GM19397 (cell line): ENCODE data around the gene ELOF1.
"Not testable (repeated sequence)": the region's sequence is repeated elsewhere in the genome, so short reads cannot be mapped to it uniquely, and the experiment has no call there.

Experiments used
- ATAC-seq: cut with Tn5 transposase; IDR thresholded peaks from one replicate; pipeline ENCODE4 v1.9.1; 2021; ENCODE audit warnings: mild to moderate bottlenecking, moderate library complexity; ENCODE audit not compliant: unreplicated experiment

The ELOF1 gene

DNA sequence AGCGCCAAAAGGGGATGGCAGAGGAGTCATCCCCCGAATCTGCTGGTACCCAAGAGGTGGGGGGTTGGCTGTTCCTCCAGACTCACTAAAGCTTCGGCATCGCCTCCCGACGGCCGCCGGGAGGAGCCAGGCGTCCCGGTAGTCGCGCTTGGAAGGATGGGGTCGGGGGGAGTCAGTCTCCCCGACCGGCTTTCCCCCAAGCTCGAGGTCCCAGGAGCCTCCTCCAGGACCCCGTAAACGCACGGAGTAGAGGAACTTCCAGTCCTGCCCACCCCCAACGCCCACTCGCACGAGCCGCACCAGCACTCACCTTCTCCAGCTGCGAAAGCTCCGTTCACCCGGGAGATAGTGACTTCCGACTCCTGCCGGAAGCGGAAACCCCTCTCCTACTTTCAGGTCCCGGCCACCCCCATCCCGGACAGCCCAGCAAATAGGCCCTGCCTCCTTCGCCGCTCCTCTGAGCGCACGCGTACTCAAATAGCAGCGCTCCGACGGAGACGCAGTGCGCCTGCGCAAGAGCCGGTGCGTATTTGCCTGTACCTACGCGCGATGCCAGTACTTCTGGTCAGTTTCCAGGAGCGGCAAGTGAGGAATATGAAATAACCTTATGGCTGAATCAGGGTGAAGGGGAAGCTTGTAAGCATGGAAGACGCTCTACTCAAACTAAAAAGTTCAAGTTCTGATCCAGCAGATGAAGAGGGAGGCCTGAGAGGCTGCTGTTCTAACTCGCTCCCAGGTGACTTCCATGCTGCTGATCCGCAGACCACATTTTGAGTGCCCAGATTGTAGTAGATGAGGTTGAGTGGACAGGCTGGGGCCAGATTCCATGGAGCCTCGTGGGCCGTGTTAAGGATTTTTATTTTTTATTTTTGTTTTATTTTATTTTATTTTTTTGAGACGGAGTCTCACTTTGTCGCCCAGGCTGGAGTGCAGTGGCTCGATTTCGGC, at the start of gene ELOF1:
TSS of gene ELOF1 (minus strand) at position 350 of the 948 bp plus-strand sequence. CDS start 4,883 bp downstream, outside the sequence.
- peak; percentile 82 for ATAC-seq

DNA sequence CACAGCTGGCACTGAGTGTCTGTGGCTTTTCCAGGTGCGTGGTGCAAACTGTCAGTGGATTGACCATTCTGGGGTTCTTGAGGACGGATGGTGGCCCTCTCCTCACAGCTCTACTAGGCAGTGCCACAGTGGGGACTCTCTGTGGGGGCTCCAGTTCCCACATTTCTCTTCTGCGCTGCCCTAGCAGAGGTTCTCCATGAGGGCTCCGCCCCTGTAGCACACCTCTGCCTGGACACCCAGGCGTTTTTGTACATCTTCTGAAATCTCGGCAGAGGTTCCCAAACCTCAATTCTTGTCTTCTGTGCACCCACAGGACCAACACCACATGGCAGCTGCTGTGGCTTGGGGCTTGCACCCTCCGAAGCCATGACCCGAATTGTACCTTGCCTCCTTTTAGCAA, 47.5 kb upstream of the ELOF1 start:
- ATAC-seq, result no peak

DNA sequence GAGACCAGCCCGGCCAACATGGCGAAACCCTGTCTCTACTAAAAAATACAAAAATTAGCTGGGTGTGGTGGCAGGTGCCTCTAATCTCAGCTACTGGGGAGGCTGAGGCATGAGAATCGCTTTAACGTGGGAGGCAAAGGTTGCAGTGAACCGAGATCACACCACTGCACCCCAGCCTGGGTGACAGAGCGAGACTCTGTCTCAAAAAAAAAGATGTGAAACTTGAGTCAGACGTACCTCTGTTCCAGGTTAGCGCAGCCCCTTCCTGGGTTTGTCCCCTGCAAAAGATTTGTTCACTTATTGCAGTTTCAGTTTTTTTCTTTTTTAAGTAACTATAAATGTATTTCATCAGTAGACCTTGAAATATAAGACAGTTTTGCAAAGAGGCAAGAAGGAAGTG, 40.7 kb upstream of the ELOF1 start:
- not testable (repeated sequence) for ATAC-seq

DNA sequence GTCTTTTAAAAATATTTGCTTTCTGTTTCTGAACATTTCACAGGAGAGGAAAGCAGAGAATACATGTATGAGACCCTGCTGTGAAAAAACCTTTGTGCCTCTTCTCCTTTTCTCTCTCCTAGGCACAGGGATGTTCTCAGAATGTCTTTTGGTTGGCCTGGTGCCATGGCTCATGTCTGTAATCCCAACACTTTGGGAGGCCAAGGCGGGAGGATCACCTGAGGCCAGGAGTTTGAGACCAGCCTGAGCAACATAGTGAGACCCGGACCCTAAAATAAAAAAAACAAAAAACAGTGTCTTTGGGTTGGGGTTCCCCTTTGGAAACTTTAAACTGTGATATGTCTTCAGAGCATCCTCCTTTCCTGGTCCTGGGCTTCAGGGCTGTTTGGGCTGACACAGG, 39.7 kb upstream of the ELOF1 start:
- ATAC-seq, result no peak

DNA sequence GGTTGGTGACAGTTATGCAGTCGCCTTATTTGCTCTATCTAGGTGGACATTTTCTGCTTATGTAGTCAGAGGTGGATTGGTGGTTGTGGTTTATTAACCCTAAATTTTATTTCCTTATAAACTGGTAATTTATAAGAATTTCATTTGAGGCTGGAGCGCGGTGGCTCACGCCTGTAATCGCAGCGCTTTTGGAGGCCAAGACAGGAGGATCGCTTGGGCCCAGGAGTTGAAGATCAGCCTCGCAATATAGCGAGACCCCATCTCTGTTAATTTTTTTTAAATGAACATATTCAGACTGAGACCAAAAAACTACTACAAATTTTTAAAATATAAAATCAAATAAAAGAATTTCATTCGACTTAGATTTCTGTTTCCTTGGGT, 39.1 kb upstream of the ELOF1 start:
- no peak for ATAC-seq

DNA sequence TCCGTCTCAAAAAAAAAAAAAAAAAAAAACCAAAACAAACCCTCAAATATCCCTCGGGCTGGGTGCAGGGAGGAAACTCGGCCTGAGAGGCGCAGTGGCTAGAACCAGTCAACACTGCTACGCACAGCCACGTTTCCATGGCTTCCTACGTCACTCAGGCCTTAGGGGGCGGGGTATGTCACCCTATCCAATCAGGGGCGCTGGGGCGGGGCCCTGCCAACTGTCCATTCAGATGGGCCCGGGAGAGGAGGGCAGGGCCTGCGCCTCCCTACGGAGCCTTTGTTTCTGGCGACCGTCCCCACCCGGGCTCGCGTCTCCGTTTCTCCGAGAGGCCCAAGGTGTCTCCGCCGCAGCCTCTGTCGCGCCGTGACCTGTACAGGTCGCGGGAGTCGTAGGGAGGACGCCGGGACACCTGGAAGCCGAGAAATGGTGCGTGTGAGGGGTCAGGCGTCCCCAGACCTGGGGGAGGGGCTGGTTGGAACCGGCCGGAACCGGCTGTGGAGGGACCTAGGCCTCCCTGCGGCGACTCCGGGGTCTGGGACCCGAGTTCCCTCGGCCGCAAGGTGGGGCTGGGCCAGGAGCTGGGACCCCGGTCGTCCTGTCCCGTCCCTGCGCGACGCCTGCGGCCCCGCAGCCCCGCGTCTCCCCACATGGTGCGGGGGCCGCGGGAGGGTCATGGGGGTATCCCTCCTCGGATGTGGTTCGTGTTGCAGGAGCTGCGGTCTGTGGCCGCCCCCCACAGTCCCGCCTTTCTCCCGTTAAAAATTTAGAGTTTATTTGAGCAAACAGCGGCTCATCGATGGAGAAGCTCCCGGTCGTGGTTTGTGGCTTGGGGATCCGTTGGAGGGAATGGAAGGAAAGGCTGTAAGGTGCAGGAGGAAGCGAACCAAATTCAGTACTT, 38.4 kb upstream of the ELOF1 start, which contains the start of gene ZNF627:
TSS of gene ZNF627 (plus strand) at position 282 of the 901 bp plus-strand sequence. CDS start at position 427, 145 bp downstream.
- ATAC-seq, result peak; percentile 97

DNA sequence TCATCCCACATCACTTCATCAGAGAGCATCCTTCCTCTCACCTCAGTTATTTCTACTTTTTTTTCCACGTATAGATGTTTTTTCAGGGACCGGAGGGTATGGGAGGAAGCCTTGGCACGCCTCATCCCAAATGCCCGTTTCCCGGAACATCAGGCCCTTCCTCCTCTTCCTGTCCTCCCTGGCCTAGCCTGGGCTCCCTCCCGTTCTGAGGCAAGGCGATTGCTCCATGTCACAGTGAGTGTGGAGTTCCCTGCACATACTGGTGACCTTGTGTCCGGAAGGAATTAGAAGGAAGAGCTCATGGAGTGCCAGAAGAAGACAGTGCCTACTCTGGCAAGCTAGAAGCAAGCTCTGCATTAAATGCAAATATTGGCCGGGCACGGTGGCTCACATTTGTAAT, 37.1 kb upstream of the ELOF1 start:
- ATAC-seq, result no peak

DNA sequence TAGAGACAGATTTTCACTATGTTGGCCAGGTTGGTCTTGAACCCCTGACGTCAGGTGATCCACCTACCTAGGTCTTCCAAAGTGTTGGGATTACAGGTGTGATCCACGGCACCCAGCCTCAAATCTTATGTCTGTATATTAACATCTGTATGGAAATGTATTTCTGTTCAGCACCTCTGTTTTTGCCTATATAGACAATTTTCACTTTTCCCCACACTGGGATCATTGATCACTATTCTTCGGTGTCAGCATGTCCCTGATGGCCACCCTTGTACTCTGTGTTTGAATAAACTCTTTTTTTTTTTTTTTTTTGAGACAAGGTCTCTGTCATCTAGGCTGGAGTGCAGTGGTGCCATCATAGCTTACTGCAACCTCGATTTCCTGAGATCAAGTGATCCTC, 35.1 kb upstream of the ELOF1 start:
- no peak for ATAC-seq

DNA sequence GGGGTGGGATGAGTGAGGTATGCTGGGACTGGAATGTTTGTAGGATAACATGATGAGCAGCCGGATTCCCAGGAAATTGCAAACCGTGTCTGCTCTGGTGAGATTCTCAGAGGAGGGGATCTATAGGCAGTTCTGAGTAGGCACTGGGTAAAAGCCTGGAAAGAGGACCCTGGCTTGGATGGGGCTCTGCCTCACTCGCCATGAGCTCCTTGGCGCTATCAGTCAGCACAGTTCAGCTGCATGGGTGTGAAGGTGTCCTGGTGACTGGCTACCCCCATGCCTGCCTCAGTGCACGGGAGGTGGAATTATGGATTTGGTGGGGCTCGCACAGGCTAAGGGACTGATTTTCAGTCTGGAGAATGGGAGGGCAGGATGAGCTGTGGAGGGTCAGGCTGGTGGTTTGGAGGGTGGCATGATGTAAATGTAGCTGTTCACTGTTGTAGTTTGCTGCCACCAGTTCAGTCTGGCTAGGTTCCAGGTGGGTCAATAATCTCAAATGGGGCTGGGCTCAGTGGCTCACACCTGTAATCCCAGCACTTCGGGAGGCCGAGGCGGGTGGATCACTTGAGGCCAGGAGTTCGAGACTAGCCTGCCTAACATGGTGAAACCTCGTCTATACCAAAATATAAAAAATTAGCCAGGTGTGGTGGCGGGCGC, 29.1 kb upstream of the ELOF1 start:
- no peak for ATAC-seq

DNA sequence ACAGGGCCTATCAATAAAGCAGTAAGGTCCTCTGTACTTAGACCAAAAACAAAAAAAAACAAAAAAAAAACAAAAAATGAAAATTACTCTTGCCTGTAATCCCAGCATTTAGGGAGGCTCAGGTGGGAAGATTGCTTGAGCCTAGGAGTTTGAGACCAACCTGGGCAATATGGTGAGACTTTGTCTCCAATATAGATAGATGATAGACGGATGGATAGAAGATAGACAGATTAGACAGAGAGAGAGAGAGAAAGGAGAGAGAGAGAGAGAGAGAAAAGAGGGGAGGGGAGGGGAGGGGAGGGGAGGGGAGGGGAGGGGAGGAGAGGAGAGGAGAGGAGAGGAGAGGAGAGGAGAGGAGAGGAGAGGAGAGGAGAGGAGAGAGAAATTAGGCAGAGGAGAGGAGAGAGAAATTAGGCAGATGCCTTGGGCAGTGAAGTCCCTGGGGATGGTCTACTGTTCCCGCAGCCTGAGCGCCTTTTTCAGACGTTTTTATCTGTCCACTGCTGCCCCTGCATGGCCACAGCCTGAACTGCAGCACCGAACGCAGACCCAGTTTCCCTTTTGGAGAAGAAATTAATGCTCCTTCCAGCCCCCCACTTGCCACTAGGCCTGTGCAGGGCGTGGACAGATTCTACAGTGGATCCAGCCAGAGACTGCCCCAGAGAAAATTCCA, 28.4 kb upstream of the ELOF1 start:
- no peak for ATAC-seq

DNA sequence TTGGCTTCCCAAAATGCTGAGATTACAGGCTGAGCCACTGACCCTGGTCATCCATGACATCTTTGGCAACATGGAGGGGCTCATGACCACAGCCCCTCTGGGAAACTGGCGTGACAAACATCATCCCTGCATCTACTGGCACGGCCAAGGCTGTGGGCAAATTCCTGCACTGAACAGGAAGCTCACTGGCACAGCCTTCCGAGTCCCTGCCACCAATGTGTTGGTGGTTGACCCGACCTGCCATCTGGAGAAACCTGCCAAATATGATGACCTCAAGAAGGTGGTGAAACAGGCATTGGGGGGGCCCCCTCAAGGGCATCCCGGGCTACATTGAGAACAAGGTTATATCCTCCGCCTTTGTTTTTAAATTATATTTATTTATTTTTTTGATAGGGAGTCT, 27.3 kb upstream of the ELOF1 start:
- ATAC-seq, result no peak

DNA sequence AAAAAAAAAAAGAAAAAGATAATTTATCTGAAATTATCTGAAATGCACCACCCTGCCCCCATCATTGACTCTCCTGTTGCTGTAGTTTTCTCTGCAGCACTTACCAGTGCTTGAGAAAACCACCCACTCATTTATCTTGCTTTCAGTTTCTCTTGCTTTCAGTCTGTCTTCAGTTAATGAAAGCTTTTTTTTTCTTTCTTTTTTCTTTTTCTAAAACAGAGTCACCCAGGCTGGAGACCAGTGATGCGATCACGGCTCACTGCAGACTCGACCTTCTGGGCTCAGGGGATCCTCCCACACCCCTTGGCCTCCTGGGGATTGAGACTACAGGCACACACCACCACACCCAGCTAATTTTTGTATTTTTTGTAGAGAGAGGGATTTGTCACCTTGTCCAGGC, 22.7 kb upstream of the ELOF1 start:
- peak; percentile 67 for ATAC-seq

DNA sequence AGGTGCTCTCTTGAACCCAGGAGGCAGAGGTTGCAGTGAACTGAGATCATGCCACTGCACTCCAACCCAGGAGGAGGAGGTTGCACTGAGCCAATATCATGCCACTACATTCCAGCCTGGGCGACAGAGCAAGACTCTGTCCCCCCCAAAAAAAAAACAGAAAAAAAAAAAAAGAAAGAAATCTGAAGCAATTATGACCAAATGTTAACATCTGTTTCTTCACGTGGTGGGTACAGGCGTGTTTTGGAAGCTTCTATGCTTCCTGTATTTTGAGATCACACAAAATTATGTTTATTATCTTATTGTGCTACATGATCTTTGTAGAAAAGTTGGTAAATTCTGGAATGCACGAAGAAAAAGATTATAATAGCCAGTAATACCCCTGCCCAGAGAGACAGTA, 21.1 kb upstream of the ELOF1 start:
- ATAC-seq, result no peak

DNA sequence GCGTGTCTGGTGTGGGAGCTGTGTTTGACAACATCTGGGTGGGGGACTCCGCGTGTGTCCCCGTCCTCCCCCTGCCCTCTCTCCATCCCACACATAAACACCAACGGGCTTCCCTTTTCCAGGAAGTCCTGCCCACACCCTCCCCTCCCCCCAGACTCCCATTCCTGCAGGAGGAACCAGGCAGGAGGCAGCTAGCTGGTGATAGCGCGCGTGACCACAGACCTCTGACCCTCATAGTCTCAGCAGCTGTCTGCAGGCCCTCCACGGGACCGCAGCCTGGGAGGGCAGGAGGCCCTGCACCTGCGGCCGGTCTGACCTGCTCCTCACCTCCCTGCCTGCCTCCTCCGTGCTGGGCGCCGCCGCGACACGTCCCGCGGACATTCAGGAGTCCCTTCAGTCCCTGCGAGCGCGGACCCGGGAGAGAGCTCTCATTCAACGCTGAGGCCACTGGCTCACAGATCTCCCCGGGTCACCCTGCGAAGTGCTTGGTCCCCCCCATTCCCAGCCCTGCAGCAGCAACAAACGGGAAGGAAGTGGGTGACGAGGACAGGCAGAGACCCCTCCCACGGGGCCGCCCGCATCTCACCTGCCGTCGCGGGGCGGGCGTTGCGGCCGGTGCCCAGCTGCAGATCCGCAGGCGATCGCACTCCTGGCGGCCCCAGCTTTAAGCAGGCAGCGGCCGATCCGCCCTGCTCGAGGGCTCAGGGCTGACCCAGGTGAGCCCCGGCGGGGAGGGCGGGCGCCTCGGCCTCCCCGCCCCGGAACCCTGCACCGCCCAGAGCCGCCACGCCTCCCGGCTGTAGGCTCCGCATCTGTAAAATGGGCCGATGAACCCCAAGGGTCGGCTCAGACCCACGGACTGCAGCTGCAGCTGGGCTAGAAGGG, 19.5 kb upstream of the ELOF1 start:
- no peak for ATAC-seq

DNA sequence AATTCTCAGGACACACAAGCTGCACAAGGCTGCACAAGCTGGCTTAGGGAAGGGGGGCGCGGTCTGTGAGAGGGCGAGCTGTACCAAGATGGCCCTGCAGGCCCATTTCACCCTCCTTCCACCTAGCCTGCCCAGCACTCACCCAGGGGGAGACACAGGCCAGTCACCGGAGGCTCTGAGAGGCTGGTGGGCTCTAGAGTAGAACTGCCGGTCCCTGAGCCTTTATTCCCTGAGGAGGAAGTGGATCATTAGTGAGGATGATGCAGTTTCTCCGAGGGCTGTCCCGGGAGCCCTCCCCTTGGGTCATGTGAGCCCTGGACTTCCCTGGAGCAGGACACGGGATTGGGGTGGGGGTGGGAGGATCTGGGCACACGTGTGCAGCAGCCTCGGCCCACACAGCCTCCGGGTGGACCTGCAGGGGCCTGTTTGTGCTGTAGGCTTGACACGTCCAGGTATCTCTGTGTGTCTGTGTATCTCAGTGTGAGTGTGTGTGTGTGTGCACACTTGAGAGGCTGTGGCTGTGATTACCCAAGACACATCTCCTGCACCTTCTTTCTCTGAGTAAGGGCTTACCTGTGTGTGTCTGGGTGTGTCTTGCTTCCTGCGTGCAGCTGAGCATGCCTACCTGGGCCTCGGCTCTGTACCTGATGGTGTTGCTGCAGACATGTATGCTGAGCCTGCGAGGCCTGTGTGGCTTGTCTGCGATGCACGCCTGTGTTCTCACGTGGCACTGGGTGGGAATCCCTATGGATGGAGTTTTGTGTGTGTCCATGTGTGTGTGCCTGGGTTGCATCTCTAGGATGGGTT, 18.6 kb upstream of the ELOF1 start, which contains the start of gene ACP5:
TSS of gene ACP5 (minus strand) at position 195 of the 807 bp plus-strand sequence. CDS start 328 bp downstream, outside the sequence.
- no peak for ATAC-seq

DNA sequence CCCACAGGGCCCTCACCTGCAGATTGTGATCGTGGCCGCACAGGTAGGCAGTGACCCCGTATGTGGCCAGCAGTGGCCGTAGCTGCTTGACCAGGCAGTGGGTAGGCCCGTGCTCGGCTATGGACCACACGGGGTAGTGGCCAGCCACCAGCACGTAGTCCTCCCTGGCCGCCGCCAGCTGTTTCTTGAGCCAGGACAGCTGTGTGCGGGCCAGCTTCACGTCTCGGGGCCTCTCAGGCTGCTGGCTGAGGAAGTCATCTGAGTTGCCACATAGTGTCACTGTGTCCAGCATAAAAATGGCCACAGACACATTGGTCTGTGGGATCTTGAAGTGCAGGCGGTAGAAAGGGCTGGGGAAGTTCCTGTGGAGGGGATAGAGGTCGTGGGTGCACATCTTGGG, 17.2 kb upstream of the ELOF1 start:
- no peak for ATAC-seq

DNA sequence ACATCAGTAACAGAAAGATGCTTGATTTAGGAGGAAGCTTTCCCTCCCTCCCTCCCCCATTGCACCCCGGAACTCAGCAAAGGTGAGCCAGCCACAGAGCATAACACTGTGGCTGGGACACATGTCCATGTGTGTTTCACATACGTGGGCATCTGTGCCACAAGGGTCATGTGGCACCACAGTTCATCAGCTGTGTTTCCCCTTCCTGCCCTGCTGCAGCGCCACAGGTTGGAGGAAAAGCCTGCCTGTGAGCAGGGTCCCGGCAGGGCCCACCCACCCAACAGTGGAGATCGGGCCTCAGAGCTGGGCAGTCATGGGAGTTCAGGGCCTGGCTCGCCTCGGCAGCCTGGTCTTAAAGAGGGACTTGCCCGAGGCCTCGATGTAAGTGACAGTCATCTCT, 15.7 kb upstream of the ELOF1 start:
- no peak for ATAC-seq

DNA sequence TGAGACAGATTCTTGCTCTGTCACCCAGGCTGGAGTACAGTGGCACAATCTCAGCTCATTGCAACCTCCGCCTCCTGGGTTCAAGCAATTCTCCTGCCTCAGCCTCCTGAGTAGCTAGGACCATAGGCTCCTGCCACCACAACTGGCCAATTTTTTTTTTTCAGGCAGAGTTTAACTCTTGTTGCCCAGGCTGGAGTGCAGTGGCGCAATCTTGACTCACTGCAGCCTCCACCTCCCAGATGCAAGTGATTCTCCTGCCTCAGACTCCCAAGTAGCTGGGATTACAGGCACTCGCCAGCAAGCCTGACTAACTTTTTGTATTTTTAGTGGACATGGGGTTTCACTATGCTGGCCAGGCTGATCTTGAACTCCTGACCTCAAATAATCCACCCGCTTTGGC, 14.7 kb upstream of the ELOF1 start:
- ATAC-seq, result not testable (repeated sequence)

DNA sequence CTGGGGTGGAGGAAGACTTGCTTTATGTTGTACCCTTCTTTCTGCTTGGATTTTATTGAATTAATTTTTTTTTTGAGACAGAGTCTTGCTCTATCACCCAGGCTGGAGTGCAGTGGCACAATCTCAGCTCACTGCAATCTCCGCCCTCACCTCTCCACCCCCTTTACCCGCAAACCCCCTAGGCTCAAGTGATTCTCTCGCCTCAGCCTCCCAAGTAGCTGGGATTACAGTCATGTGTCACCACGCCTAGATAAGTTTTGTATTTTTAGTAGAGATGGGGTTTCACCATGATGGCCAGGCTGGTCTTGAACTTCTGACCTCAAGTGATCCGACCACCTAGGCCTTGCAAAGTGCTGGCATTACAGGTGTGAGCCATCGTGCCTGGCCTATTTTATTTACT, 14.3 kb upstream of the ELOF1 start:
- ATAC-seq, result not testable (repeated sequence)
